Neural cell (in vitro differentiated cells): ENCODE data around the gene KDM4C.

ENCODE experiments used
- CTCF ChIP-seq: fragments of 450-650 bp; IDR thresholded peaks from 2 replicates; pipeline ENCODE4 v1.5.1; 2014; ENCODE audit warnings: antibody characterized with exemption, mild to moderate bottlenecking, moderate library complexity; ENCODE audit not compliant: poor library complexity, severe bottlenecking
- EP300 ChIP-seq: fragments of 450-650 bp; conservative IDR thresholded peaks from 2 replicates; pipeline ENCODE4 v1.6.1; 2014; ENCODE audit warnings: antibody characterized with exemption, mild to moderate bottlenecking, moderate library complexity; ENCODE audit not compliant: poor library complexity, severe bottlenecking
- EZH2 ChIP-seq: fragments of 200-600, 300-800 bp; shearing (Covaris generic), sonication (generic); IDR thresholded peaks from 2 replicates; pipeline ENCODE4 v1.6.1; 2014; ENCODE audit warnings: antibody characterized with exemption, low read length, borderline replicate concordance, mild to moderate bottlenecking; ENCODE audit not compliant: insufficient read depth, poor library complexity, severe bottlenecking
- MXI1 ChIP-seq: fragments of 450-650 bp; conservative IDR thresholded peaks from 2 replicates; pipeline ENCODE4 v1.6.1; 2014; ENCODE audit warnings: antibody characterized with exemption, mild to moderate bottlenecking; ENCODE audit not compliant: poor library complexity, severe bottlenecking
- POLR2AphosphoS5 ChIP-seq: IDR thresholded peaks from 2 replicates; pipeline ENCODE4 v1.6.1; 2012
- RAD21 ChIP-seq: fragments of 450-650 bp; conservative IDR thresholded peaks from 2 replicates; pipeline ENCODE4 v1.6.1; 2014; ENCODE audit warnings: antibody characterized with exemption, mild to moderate bottlenecking, moderate library complexity
- REST ChIP-seq: IDR thresholded peaks from 2 replicates; pipeline ENCODE4 v1.6.1; 2012; ENCODE audit warnings: borderline replicate concordance
- SMC3 ChIP-seq: fragments of 450-650 bp; conservative IDR thresholded peaks from 2 replicates; pipeline ENCODE4 v1.6.1; 2014; ENCODE audit warnings: antibody characterized with exemption, mild to moderate bottlenecking, moderate library complexity; ENCODE audit not compliant: poor library complexity
- TAF1 ChIP-seq: IDR thresholded peaks from 2 replicates; pipeline ENCODE4 v1.6.1; 2012; ENCODE audit warnings: low read depth

DNA sequence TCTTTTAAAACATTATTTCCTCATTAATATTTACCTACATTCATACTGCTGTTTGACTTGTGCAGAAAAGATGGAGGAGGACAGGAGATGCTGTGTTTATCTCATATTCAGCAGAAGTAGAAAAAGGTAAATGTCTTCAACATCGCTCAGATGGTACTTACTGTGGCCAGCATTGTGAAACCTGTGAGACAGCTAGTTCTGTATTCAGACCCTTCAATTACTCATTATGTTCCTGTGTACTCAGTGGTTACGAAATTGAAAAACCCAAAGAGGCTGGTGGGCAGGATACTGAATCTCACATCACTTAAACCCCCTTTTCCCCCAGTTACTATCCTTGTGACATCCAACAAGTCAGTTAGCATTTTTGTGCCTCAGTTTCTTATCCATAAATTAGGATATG, 216.0 kb downstream of the KDM4C start:
- no peak for TF ChIP-seq EP300
- no peak for TF ChIP-seq TAF1
- TF ChIP-seq REST, result no peak
- TF ChIP-seq CTCF, result no peak
- no peak for TF ChIP-seq EZH2
- no peak for TF ChIP-seq POLR2AphosphoS5
- TF ChIP-seq SMC3, result no peak
- TF ChIP-seq MXI1, result no peak
- no peak for TF ChIP-seq RAD21
